ENCODE measurements around the gene SDF2L1. TPM values are rescaled to one million over a fixed set of nuclear protein-coding genes. Genes with fewer than 3 reads are reported as not detected.
"Not testable (repeated sequence)": the region's sequence is repeated elsewhere in the genome, so short reads cannot be mapped to it uniquely, and the experiment has no call there.

Gene SDF2L1
- total RNA-seq, 1 donor from 2014 or later, result 87.1 TPM

DNA sequence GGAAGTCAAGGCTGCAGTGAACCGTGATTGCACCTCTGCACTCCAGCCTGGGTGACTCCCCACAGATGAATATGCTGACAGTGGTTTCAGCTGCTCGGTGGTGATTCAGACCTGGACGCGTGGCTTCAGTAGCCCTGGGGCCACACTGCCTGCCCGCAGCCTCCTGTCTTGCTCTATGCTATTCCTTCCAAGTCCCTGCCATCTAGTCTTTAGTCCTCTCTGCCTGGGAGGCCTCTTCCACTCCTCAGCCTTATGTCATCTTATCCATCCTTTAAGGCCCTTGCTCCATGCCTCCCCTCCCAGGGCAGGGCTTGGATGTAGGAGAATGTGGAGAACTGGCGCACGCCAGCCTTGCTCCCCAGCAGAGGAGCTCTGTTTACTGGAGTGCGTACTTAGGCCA, 35.3 kb upstream of the SDF2L1 start:
- TF ChIP-seq, protein P1, sequence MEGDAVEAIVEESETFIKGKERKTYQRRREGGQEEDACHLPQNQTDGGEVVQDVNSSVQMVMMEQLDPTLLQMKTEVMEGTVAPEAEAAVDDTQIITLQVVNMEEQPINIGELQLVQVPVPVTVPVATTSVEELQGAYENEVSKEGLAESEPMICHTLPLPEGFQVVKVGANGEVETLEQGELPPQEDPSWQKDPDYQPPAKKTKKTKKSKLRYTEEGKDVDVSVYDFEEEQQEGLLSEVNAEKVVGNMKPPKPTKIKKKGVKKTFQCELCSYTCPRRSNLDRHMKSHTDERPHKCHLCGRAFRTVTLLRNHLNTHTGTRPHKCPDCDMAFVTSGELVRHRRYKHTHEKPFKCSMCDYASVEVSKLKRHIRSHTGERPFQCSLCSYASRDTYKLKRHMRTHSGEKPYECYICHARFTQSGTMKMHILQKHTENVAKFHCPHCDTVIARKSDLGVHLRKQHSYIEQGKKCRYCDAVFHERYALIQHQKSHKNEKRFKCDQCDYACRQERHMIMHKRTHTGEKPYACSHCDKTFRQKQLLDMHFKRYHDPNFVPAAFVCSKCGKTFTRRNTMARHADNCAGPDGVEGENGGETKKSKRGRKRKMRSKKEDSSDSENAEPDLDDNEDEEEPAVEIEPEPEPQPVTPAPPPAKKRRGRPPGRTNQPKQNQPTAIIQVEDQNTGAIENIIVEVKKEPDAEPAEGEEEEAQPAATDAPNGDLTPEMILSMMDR (IDR thresholded peaks at IDR 0.05; ENCODE audit: insufficient read depth, low read length, poor library complexity, severe bottlenecking), result no peak
- no peak overlapping the region for H3K4me3 ChIP-seq (ENCODE audit: low read depth, low read length)
- H3K36me3 ChIP-seq (ENCODE audit: control insufficient read depth, insufficient read depth, low read length), result peaks cover 2% of the 10 kb centered on the region
- H3K27me3 ChIP-seq (ENCODE audit: control insufficient read depth, insufficient read depth, low read length), result no peaks in the 10 kb centered on the region
- peak; percentile 9 for DNase-seq (ENCODE audit: low read depth)

DNA sequence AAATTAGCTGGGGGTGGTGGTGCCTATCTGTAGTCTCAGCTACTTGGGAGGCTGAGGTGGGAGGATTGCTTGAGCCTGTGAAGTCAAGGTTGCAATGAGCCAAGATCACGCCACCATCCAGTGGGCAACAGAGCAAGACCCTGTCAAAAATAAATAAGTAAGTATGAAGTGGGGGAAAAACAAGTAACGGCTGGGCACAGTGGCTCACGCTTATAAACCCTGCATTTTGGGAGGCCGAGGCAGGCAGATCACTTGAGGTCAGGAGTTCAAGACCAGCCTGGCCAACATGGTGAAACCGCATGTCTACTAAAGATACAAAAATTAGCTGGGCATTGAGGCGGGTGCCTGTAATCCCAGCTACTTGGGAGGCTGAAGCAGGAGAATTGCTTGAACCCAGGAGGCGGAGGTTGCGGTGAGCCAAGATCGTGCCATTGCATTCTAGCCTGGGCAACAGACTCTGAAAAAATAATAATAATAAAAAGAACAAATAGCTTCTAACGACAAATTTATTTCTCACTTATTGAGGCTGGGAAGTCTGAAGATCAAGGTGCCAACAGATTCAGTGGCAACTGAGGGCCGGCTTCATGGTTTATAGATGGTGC, 32.4 kb upstream of the SDF2L1 start:
- H3K36me3 ChIP-seq (ENCODE audit: control insufficient read depth, insufficient read depth, low read length); H3K4me3 ChIP-seq (ENCODE audit: low read depth, low read length); H3K27me3 ChIP-seq (ENCODE audit: control insufficient read depth, insufficient read depth, low read length); DNase-seq (ENCODE audit: low read depth): not testable (repeated sequence)

DNA sequence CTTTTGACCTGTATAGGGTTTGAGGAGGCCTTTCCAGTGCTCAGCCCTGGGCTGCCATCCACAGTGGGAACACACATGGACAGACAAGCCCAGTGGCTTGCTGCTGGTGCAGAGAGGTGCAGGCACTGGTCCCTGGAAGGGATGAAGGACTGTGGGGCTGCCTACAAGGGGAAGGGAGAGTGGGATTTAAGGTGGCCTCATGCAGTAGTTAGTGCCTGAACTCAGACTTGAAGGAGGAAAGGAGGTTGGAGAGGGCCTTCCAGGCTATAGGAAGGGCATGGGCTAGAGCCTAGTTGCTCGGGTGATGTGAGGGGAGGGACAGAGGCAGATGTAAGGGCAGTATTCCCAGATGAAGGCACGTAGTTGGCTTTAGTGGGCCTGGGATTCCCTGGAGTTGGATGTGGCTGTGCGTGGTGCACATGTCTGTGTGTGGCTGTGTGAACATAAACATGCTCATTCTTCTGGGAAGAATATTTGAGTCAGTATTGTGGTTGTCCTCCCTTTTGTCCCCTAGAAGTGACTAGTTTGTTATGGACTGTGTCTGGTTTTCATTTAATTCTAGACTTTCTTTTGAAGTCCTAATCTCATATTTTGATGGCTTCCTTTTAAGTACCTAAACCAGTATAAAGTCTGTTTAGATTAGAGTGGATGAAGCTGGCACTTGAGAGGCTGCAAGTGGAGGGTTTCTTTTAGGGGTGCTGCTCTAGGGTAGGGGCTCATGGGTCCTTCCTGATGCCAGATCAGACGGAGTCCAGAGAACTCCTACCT, 30.7 kb upstream of the SDF2L1 start:
- Histone ChIP-seq H3K4me3 (ENCODE audit: low read depth, low read length) (no peak overlapping the region), H3K27me3 (ENCODE audit: control insufficient read depth, insufficient read depth, low read length) (no peaks in the 10 kb centered on the region), H3K36me3 (ENCODE audit: control insufficient read depth, insufficient read depth, low read length) (peaks cover 1% of the 10 kb centered on the region)
- DNase-seq (ENCODE audit: low read depth), result no peak
- TF ChIP-seq, protein P1 (IDR thresholded peaks at IDR 0.05; ENCODE audit: insufficient read depth, low read length, poor library complexity, severe bottlenecking), result no peak

DNA sequence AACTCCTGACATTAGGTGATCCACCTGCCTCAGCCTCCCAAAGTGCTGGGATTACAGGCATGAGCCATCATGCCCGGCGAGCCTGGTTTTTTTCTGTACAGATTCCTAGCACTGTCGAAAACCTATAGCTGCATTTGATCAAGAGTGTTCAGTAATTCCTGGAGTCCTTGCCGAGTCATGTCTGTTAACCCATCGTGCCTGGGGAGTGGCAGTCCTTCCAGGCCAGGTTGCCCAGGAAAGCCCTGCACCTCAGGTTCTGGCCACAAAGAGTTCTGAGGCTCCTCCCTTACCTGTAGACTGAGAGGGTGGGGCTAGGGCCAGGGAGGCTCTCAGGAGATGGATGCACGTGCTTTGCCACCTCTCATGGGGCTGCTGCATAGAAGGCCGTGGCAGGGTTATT, 29.2 kb upstream of the SDF2L1 start:
- H3K36me3 ChIP-seq (ENCODE audit: control insufficient read depth, insufficient read depth, low read length), result peaks cover 1% of the 10 kb centered on the region
- TF ChIP-seq, protein P1 (IDR thresholded peaks at IDR 0.05; ENCODE audit: insufficient read depth, low read length, poor library complexity, severe bottlenecking), result no peak
- no peaks in the 10 kb centered on the region for H3K27me3 ChIP-seq (ENCODE audit: control insufficient read depth, insufficient read depth, low read length)
- H3K4me3 ChIP-seq (ENCODE audit: low read depth, low read length), result no peak overlapping the region
- DNase-seq (ENCODE audit: low read depth), result no peak

DNA sequence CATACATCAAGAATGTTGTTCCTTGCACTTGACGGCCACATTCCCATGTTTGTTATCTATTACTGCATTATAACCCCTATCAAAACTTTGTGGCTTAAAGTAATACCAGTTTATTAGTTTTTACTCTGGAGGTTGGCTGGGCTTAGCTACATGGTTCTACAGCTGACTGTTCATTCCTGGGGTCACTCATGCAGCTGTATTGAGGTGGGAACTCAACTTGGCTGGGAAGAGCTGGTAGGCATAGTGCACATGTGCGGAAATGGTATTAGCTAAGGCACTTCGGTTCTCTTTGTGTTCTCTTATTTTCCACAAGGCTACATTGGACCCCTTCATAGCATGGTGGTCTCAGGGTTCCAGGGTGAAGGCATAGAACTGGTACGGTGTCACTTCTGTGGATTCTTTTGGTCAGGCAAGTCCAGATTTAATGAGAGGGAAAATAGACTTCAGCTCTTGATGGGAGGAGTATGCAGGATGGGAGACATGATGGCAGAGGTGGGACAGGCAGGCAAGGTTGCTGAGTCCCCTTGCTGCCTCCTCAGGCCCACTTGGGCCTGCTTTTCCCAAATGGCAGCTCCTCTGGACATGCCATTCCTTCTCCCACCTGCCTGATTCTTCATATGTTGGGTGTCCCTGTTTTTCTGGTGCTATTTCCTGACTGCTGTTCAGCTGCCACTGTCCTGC, 28.4 kb upstream of the SDF2L1 start:
- Histone ChIP-seq H3K4me3 (ENCODE audit: low read depth, low read length) (no peak overlapping the region), H3K36me3 (ENCODE audit: control insufficient read depth, insufficient read depth, low read length) (peaks cover 1% of the 10 kb centered on the region), H3K27me3 (ENCODE audit: control insufficient read depth, insufficient read depth, low read length) (no peaks in the 10 kb centered on the region)
- TF ChIP-seq, protein P1 (IDR thresholded peaks at IDR 0.05; ENCODE audit: insufficient read depth, low read length, poor library complexity, severe bottlenecking), result no peak
- DNase-seq (ENCODE audit: low read depth), result no peak

DNA sequence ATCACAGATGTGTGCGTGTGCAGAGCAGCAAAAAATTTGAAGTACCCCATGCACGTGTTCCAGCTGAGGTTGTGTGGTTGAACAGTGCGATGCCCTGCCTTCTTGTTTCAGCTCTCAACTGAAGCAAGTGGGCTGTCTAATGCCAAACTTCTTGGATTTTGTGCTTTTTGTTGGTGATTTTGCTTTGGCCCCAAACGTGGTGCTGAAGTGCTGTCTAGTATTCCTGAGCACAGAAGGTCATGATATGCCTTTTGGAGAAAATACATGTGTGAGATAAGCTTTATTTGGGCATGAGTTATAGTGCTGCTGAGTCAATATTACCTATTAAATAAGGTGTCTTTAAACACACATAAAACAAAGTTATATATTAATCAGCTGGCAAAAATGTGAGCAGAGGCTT, 26.4 kb upstream of the SDF2L1 start:
- no peak for DNase-seq (ENCODE audit: low read depth)
- TF ChIP-seq, protein P1 (IDR thresholded peaks at IDR 0.05; ENCODE audit: insufficient read depth, low read length, poor library complexity, severe bottlenecking), result no peak
- Histone ChIP-seq H3K27me3 (ENCODE audit: control insufficient read depth, insufficient read depth, low read length) (no peaks in the 10 kb centered on the region), H3K36me3 (ENCODE audit: control insufficient read depth, insufficient read depth, low read length) (peaks cover 1% of the 10 kb centered on the region), H3K4me3 (ENCODE audit: low read depth, low read length) (no peak overlapping the region)

DNA sequence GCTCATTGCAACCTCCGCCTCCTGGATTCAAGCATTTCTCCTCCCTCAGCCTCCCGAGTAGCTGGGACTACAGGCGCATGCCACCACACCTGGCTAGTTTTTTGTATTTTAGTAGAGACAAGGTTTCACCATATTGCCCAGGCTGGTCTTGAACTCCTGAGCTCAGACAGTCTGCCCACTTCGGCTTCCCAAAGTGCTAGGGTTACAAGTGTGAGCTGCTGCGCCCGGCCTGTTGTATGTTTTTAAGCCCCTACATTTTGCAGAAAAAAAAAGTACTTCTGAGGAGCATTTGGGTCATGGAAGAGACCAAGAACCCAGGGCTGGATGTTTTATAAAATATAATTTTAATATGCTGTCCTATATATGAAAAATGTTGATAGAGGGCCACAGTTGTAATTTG, 24.8 kb upstream of the SDF2L1 start:
- not testable (repeated sequence) for H3K36me3 ChIP-seq (ENCODE audit: control insufficient read depth, insufficient read depth, low read length); DNase-seq (ENCODE audit: low read depth); H3K27me3 ChIP-seq (ENCODE audit: control insufficient read depth, insufficient read depth, low read length); H3K4me3 ChIP-seq (ENCODE audit: low read depth, low read length)
